Stimulated activated CD8-positive, alpha-beta memory T cell treated with anti-CD3 and anti-CD28 coated beads, Interleukin-4, amount 100 ng/mL, for 4 hours (primary cell): ENCODE results near the gene UGT1A7.

ENCODE experiments used
- DNase-seq, 2 donors: peaks; one replicate each; pipeline ENCODE4 v3.0.0-alpha.2; 2020; ENCODE audit warnings: low read depth in 2 of 2, low spot score in 1 of 2

UGT1A7 gene

GRCh38 chr2:233817361-233817911 is 135.7 kb downstream of the UGT1A7 start:
- no peak for DNase-seq

- no peak for DNase-seq
Measured at GRCh38 chr2:233817995-233818638, 136.4 kb downstream of the UGT1A7 start.

GRCh38 chr2:233818639-233819621 is 137.2 kb downstream of the UGT1A7 start:
- no peak for DNase-seq

GRCh38 chr2:233819884-233820773 is 138.4 kb downstream of the UGT1A7 start:
- no peak for DNase-seq

GRCh38 chr2:233820774-233821105 is 139.0 kb downstream of the UGT1A7 start:
- DNase-seq = no peak

GRCh38 chr2:233821196-233821595 is 139.5 kb downstream of the UGT1A7 start:
- DNase-seq = no peak

- no peak for DNase-seq
Measured at GRCh38 chr2:233821709-233822100, 140.0 kb downstream of the UGT1A7 start.

- DNase-seq = no peak
Measured at GRCh38 chr2:233822101-233822771, 140.5 kb downstream of the UGT1A7 start.
